Fibroblast of skin of scalp (primary cell): ENCODE measurements around the gene ADSS1.
"Not testable (repeated sequence)": the region's sequence is repeated elsewhere in the genome, so short reads cannot be mapped to it uniquely, and the experiment has no call there.

Experiments used
- DNase-seq: peaks from one replicate; pipeline ENCODE4 v3.0.0-alpha.2; 2013

The ADSS1 gene

DNA sequence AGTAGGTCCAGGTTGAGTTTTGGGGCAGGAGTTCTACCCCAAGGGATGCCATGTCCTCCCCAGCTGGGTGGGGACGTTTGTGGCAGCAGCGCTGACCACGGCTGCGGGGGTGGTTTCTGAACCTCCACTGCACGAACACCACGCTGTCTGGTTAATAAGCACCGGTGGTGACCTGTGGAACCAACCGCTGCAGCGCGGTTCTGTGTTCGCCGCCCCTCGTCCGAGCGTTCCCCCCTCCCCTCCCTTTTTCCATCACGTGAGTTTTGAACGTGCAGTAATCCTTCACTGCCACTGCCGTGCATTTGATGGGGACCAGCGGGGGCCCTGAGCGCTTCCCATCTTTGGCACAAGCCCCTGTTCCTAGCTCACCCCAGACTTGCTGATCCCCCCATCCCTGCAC is 6.4 kb upstream of the ADSS1 start:
- no peak for DNase-seq

DNA sequence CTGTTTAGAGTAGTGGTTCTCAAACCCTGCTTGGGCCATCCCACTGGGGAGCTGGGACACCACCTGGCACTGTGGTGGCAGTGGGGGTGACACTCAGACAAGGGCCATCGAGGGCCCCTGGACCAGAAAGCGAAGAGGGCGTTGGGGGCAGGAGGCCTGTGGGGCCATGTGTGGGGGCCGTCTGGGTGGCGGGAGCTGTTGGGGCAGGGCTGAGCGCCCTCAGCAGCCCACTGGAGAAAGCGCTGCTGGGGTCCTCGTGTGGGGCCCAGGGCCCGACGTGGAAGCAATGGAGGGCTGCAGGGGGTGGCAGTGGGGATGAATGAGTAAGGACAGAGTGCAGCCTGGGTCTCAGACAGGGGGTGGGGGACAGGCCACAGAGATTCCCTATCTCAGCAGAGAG is 5.9 kb upstream of the ADSS1 start:
- no peak for DNase-seq

DNA sequence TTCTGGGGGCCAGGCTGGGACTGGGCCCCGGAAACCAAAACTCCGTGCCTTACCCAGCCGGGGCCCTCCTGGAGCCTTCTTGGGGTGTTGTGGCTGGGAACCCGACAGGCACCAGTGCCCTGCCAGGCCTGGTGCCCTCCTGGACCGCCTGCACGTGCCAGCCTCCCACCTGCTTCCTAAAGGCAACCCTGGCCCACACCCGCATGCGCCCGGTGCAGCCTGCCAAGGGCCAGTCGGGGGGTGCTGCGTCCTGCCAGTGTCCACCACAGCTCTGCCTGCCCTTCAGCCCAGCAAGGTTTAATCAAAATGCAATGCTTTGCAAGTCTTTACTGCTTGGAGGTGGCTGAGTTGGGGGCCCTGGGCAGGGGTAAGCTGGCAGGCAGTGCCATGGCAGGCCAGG is 5.2 kb upstream of the ADSS1 start:
- DNase-seq = no peak

DNA sequence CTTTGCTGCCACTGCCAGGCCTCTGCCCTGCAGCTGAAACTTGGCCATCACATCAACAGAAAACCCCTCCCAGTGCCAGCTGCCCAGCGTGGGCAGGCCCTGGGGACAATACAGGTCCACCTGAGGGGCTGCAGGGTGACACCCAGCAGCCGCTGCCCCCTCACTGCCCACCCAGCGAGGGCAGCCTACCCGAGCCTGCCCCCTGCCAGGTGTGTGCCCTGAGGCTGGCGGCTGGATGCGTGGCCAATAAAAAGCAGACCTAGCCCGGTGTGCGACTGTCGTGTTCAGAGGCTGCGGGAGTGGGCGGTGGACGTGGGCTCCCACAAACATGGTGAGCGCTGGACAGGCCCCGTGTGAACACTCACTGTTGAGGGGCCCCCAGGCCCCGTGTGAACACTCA is 4.7 kb upstream of the ADSS1 start:
- DNase-seq = no peak

DNA sequence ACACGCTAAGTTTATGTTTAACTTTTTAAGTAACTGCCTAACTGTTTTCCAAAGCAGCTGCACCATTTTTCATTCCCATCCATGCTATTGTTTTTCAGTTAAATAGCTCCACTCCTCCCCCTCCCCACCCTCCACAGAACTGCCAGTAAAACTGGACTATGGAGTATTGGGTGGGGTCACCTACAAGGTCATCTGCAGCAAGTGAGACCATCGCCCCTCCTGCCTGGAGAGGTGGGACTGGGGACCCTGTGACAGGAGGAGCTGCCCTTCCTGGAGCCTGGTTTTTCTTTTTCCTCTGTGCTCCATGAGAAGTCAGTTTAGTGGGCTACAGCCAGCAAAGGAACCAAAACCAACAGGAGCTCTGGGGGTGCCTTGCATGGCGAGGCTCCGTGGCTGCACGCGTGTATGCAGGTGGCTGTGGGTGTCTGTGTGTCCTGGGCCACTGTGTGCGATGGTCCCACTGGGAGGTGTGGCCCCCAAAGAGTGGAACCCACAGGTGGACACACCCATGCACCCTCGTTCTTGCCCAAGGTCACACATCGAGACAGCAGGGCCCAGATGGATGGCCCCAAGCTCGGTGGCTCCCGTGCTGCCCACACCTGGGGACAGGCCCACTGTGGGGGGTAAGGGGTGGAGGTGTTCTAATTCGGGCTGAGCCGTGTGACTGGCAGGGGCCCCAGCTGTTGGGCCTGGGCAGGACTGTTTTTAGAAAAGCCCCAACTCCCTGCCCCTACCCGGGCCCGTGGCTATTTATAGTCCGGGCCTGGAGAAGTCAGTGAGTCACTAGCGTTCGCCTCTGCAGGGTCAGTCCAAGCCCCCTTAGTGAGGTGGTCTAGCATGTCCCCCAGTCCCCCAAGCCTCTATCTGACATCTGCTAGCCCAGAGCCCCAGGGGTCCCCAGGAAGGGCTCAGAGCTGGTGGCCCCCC is 2.3 kb upstream of the ADSS1 start:
- DNase-seq = no peak

DNA sequence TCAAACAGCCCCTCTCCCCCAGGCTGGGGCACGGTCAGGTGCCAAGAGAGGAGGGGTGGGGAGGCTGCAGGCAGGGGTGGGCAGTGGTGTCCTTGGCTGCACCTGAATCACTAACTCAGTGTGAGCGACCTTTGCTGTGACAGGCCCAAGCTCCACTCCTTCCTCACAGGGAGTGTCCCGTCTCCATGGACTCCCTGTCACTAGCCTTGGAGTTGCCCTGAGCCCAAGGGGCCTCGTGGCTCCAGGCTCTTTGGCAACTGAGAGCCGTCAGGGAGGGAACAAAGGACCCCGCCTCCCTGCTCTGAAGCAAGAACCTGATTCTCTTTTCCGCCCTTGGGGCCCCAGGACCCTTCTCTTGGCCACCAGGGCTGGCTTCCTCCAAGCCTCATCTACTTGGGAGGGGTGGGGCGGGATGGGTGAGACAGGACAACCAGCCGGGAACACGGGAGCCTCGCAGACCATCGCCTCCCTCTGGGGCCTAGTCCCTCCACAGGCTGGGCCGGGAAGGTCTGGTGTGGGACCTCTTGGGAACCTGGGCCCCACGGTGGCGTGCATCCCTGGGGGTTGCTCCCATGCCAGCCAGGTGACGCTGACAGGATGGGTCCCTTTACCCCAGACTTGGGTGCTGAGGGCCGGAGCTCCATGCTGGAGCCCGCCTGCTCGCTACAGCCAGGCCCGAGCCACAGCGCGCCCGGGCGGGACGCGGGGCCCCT is 935 bp upstream of the ADSS1 start:
- DNase-seq = no peak

DNA sequence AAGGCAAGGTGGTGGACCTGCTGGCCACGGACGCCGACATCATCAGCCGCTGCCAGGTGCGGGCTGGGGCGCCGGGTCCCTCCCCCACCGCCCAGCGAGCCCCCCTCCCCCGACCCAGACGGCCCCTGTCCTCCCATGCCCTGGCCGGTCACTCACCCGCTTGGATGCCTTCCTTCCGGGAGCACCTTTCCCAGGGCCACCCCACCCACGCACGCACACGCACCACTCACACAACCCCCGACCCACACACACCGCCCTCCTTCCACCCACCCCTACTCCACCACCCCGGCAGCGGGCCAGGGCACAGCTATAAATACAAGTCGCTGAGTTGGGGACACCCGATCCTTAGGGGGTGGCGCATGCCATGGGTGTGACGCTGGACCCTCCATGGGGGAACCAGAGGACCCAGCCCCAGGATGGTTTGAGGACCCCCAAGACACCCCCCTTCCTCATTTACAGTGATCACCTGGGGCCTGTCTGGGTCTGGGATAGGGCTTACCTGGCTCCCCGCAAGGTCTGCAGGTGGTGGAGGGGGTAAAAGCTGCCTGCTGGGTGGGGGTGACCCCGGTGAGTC is 465 bp downstream of the ADSS1 start:
- DNase-seq = no peak

DNA sequence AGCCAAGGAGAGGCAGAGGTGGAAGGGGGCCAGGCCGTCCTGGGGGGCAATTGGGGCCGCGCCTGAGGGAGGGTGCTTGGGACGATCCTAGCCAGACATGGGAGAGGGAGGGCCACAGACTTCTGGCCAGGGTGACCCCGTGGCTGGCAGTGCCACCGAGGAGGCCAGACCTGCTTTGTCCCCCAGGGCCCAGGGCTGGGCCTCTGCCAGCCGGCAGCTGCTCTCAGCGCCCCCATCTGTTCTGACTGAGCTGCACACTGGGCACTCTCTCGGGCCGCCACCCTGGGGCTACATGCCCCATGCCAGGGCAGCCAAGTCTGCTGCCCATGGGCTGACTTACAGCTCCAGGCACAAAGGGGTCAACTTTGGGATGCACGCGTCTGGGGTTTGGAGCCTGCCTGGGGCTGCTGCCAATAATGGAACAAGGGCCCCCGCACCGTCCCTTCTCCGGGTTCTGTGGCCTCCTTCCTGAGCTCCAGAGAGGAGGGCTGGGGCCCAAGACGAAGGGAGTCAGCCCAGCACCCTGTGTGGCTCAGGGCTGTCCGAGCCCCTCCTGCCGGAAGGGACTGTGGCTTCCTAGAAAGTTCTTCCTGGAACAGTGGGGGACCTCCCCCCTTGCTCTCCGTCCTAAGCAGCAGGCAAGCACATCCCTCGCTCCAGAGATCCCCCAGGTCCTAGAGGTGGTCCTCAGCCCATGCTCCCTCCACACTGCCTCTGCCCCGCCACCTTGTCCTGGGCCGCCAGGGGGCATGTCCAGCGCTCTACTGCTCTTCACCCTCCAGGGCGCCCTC is 1.1 kb downstream of the ADSS1 start:
- peak; percentile 42 for DNase-seq

DNA sequence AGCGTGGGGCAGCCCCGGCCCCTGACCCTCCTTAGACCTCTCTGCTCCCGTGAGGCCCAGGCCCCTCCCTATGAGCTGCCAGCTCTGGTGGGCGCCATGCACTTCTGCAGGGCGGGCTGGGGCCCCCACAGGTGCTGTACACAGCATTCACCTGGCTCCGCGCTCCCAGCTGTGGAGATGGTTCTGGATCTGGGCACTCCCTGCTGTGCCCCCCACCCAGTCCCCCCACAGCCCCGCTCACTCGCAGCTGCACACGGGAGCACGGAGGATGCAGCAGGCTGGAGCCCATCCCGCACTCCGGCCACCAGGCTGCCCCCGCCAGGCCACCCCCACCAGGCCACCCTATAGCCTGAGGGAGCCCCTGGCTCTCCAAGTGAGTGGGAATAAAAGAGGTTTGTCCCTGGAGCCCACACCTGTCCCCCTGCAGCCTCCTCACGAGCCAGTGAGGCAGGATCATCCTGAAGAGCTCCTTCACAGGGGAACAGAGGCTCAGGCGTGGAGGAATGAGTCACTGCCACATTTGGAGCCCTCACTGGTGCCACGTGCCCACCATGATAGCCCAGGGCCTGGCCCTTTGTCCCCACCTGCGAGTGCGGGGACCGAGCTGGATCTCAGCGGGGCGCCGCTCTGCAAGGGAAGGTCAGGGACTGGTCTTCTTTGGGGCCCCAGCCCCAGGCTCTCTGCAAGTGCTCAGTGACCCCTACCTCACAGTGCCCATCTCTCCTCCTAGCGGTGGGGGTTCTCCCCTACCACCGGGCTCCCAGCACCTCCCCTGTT is 1.9 kb downstream of the ADSS1 start:
- DNase-seq = no peak

DNA sequence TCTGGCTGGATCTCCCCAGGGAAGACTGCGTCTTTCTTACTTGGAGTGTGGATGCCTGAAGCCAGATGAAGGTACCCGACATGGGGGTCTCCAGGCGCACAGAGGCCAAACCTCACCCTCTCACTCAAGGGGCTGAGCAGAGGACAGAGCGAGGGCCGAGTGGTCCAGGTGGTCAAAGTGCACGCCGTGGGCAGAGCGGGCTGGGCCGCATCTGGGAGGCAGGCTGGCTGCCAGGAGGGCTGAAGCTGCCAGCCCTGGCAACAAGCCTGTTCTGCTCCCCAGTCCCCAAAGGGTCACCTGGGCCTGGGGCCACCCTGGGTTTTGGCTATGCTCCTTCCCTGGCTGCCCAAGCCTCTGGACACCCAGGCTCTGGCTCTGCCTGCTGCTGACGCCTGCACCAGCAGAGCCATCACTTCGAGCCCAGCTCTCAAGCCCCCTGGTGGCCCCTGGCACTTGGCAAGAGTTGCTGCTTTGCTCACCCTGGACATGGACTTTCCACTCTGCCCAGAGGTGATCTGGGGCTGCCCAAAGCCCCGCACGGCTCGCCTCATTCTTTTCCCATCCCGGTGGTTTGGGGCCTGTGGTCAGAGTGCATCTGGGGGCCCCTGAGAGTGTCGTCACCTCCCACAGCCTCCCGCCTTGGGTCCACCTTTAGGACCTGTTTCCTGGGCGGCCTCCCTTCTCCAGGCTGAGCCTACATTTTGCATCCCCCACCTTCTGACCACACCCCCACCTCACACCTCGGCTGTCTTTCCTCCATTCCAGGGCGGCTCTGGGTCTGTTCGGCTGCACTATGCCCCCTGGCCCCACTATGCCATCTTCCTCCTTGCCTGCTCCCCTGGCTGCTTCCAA is 2.8 kb downstream of the ADSS1 start:
- no peak for DNase-seq

DNA sequence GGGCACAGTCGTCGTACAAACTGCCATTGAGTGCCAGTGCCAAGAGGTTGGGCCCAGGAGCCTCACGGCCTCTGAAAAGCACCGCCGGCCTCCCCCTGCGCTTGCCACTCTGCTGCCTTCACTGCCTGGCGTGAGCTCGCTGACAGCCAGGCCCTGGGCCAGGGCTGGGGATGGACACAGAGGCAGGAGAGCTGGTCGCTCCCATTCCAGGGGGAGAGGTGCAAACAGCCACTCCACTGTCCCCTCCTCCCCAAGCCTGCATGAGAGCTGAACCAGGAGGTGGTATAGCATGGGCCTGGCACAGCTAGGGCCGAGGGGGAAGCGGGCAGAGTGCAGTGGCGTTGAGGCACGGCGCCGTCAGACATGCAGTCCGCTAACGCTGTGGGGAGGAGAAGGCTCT is 4.6 kb downstream of the ADSS1 start:
- no peak for DNase-seq

DNA sequence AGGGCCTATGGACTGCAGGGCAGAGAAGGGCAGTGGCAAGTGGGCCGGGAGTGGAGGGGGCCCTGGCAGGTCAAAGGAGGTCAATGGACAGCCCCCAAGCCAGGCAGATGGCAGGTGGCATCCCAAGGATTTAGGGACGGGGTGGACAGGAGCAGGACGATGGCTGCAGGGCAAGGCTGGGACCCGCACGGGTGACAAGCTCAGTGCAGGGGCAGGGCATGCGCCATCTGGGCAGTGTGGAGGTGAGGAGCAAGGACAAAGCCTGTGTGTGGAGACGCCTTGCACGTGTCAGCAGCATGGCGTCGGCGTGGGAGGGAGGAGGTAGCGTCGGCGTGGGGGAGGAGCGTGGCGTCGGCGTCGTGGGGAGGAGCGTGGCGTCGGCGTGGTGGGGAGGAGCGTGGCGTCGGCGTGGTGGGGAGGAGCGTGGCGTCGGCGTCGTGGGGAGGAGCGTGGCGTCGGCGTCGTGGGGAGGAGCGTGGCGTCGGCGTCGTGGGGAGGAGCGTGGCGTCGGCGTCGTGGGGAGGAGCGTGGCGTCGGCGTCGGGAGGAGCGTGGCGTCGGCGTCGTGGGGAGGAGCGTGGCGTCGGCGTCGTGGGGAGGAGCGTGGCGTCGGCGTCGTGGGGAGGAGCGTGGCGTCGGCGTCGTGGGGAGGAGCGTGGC is 5.3 kb downstream of the ADSS1 start:
- DNase-seq = not testable (repeated sequence)

DNA sequence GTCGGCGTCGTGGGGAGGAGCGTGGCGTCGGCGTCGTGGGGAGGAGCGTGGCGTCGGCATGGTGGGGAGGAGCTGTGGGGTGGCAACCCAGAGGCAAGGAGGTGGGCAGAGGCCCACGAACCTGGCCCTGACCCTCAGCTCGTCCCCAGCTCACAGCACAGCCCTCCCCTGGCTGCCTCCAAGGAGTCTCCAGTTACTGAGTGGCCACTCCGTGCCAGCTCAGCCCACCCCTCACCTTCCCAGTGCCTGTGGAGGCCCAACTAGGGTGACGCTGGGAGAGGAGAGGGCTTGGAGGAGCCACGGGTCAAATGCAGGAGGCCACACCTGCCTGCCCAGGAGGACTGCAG is 5.8 kb downstream of the ADSS1 start:
- no peak for DNase-seq

DNA sequence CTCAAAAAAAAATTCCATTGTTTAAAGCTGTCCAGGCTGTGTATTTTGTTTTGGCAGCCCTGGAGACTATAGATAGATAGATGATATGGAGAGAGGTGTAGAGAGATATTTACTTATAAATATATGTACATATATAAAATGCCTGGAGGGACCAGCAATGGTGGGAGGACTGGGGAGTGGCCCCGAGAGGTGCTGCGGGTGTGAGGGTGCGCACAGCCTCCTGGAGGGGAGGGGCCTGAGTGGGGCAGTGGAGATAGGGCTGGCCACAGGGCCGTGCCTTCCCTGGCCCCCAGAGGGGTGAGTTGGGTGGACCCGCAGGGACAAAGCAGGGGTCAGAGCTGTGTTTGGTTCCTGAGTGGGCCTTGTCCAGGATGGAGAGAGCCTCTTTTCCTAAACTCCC is 6.5 kb downstream of the ADSS1 start:
- DNase-seq = no peak

DNA sequence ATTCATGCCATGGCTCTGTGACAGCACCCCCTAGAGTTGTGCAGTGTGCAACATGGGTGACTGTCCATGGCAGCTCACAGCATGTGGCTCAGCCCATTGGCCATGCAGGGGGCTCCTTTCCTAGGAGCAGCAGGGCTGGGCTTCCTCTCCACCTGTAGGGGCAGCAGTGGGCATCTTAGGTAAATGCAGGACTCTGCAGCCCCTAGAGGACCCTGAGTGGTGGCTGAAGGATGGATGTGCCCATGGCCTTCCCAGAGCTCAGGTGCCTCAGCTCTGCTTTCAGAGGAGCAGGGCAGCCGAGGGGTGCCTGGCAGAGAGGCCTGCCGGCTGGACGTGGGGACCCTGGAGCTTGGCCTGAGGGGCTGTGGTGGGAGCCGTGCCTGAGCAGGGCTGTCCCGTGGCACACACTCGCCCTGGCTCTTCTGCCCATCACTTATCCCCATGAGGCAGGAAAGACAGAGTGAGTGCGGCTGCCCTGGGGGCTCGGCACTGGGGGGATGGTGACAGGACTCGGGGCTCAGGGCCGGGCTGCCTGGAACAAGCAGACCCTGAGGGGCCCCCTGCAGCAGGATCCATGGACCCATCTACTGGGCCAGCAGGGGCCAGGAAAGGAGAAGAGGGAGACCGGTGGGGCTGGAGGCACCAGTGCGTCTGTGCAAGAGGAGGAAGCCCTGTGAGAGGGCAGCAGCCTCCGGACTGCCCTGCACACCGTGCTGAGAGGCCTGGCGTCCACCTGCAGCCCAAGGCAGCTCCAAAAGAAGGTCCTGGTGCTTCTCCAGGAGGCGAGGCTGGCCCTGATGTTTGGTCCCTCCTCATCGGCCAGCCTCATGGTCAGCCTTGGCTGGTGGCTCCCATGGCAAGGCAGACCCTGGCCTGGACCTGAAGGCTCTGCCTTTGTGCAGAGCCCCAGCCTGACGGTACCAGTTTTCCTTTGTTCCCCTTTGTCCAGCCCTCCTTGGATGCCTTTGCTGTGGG is 7.6 kb downstream of the ADSS1 start:
- DNase-seq = no peak

DNA sequence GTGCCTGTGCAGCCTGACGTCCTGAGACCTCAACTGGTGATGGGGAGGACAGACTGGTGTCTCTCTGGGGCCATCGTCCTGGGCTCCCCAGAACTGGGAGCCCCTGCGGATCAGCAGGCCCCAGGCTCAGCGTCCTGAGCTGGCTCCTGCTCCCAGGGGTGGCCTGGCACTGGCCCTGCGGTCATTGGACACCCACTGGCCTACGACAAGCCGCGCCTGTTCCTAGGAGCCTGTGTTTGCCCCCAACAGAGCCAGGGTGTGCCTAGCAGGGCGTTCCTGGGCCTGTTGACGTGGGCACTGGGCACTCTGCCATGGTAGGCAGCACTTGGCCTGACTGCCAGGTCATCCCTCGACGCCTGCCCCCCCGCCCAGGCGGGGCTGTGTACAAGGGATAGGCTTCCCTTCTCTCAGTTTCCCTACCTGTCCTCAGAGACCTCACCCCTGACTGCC is 8.4 kb downstream of the ADSS1 start:
- no peak for DNase-seq

DNA sequence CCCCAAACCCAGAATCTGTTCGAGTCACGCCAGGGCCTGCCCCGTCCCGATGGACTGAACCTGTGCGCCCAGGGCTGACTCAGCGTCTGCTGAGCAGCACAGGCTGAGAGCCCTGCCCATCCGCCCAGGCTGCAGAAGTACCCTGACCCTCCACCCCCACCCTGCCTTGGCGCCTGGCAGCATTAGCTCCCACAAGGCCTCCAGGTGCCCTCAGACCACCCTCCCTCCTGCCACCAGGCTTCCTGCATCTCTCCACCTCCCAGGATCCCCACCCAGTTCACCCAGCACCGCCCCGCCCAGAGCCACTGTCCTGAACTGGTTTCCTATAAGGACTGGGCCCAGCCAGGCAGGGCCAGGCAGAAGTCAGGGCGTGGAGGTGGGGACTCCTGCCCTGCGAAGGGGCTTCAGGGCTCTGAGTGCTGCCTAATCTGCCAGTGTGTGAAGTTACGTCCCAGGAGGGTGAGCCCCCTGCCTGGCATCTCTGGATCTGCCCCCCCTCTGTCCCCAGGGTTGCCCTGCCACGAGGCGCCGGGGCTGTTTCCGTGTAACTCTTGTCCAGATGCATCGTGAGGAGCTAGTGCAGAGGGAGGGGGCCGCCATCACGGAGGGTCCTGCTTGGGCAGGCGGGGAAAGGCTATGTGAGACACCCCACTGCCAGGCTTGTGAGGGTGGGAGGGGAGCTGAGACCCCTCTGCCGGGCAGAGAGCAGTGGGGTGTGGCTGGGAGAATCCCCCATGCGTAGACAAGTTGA is 9.1 kb downstream of the ADSS1 start:
- DNase-seq = no peak

DNA sequence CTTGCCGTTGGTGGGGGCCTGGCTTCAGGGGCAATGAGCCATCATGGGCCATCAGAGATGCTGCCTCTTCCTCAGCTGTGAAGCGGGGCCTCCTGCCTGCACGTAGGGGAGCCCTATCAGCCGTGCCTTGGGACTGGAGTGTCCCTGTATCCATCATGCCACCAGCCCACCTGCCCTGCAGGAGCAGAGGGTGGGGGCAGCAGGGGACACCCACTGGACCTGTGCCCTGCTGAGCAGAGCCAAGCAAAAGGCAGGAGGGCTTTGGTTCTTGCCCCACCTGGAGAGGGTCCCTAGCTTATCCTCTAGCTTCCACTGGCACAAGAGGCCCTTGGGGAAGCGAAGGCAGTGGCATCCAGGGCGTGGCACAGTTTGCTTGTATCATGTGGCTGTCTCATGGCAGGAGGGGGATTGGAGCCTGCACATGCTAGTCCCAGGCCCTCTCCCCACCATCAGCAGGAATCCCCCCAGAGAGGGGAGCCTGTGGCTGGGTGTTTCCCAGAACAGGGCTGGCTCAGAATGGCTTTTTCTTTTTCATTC is 10.1 kb downstream of the ADSS1 start:
- DNase-seq = no peak
